Medulla oblongata (tissue), 1 donor: ENCODE measurements around the gene TRAPPC10.
A peak's percentile ranks its signal among the peaks of the same experiment; 100 is the strongest.

ENCODE experiments used
- DNase-seq: peaks from one replicate; pipeline ENCODE4 v3.0.0-alpha.2; 2015; ENCODE audit errors: extremely low spot score

TRAPPC10 gene

DNA sequence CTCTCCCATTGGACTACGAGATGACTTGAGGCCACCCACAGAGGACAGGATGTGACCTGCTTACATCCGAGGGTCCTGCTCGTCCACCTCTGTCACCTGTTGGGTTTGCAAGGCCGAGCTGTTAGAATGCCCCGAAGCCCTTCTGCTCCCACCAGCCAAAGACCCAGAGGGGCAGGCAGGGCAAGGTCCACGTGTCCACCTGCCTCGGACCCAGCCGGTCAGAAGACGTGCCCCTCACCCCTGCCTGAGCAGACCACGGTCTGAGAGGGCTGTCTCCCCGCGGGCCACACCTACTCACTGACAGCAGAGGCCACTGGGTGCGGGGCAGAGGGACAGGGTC lies 30.3 kb upstream of the TRAPPC10 start:
- DNase-seq, result no peak

DNA sequence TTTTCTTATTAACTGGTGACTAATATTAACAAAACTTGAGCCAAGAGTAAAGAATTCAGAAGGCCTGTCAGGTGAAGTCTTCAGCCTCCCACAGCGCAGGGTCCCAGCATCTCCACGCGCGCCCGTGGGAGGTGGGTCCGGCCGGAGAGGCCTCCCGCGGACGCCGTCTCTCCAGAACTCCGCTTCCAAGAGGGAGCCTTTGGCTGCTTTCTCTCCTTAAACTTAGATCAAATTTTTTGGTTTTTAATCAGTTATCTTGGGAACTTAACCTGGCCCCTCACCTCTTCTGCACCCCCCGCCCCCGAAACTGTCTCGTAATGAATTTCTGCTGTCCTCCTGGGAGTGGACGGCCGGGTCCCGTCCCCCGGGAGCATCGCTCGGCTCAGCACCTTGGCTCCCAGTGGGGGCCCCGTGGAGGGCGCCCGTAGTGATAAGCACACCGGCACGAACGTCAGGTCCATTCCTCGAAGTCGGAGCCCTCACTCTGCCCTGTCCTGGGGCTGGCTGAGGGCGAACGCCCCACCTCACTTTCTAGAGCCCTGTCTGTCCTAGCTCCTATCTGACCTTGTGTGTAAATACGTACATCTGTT lies 29.5 kb upstream of the TRAPPC10 start:
- DNase-seq, result no peak

DNA sequence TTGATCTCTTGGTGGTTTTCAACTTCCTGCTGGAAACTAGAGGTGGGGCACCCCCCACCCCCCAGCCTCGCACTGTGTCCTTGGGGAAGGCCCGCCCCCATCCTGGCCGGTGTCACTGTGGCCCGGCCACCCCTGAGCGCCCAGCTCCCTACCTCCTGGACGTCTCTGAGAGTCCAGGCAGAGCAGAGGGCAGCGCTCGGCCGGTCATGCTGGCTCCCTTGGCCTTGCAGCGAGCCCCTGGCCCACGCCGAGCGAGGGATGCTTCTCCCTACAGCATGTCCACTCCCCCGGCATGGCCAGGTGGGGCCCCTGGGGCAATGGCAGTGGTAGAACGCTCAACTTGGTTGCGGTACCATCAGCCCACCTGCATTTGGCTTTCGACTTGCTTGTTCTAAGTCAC lies 28.7 kb upstream of the TRAPPC10 start:
- DNase-seq, result no peak

DNA sequence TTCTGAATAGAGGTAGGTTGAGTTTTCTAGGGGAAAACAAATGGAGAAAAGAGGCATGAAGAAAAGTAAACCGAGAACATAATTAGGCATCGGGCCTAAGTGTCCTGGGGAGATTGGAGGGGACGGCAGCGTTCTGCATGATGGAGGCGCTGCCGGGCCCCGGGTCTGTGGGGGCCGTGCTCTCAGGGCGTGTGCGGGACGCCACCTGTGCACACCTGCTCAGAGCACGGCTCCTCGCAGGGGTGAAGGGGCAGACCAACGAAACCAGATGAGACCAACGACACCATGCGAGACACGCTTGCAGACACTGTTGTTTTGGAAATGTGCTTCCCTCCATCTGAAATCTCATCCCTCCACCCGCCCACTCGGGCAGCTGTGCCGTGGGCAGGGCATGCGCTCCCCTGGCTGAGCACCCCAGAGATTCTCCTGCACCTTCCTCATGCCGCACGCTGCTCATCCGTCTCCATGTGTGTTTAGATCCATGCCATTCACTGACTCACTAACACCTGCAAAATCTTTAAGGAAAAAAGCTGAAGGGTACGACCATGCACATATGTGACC lies 28.2 kb upstream of the TRAPPC10 start:
- DNase-seq, result no peak

DNA sequence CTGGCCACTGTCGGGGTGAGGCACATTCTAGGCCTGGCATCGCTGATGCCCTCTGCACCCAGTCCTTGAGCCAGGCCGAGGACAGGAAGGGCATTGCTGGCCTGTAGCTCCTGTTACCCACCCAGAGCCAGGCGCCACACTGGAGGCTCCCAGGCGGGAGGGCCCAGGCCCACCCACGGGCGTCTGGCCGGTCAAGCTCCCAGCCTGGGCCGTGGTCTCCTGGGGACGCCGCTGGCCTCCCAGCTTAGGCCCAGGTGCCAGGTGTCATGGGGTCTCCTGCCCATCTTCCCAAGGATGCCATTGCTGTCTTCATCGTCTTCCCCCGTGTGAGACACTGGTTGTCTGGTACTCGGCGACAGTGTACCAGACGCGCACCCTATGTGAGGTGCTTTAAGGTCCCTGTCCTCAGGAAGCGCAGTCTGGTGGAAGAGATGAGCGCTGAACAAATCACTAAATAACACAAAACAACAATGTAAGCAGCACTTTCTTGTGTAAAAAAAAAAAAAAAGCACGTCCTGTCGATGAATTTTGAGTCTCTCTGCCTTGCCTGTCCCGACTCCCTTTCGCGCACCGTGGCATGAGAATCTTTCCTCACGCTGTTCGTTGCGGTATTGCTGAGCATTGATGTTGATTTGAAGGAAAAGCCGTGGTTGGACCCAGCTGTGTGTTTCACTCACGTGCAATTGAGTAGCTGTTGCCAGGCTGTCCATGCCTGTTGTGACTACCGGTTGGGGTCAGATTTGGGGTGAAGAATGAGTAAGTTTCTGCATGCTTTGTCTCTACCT lies 27.0 kb upstream of the TRAPPC10 start:
- DNase-seq, result no peak

DNA sequence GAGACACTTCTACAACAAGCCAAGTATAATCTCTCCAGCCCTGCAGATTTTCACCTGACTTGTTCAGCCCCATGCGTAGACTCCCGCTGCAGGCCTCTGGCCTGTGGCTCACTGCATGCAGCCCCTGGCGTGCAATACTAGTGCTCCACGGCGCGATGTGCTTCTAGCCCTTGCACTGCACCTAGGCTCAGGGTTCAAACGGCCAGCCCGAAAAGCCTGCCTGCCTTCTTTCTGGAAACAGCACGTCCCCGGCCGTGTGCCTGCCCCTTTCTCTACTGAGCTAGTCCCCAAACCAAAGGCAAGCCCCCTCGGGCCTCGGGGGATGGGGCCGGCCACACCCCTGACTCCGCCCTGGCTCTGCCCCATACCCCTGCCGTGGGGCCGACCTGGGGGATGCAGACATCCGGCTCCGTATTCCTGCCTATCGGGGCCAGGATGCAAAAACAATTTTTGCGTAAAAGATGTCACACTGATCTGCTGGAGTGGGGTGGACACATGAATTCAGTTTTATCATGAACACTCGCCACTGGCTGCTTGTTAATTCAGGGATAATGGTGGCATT lies 26.3 kb upstream of the TRAPPC10 start:
- no peak for DNase-seq

DNA sequence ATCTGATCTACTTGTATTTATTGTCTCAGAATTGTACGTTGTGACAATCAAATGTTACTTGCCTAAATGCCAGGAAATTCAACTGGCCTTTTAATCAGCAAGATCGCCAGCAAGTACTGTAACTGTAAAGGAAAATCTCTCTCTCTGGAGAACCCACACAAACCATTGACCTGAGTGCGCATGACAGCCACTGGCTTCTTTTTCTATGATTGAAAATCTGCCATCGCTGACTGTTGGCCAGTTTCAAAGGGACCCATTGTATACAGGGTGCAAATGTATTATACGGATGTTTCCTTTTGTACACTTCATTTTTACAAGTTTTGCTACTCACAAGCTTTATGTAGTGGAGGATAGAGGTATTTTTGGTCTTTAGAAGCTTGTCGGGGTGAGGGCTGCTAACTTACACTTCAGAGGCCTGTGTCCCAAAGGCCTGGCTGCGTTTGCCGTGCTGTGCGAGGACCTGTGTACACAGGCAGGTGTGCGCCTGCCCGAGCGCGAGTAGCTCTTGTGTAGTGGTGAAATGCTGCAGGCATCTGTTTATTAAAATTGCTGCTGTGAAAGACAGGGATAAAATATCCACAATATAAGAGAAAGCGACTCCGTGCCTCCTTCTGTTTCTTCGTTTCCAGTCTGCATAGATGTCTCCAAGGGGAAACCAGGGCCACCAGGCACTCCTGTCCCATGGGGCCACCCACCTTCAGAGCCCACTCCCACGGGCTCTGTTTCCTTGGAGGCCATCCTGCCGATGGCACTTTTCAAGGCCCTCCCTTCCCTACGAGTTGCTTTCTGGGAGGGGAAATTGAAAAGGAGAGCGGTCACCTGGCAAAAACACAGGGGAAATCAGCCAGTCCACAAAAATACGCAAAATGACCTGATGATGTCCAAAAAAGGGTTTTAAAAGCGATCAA lies 25.3 kb upstream of the TRAPPC10 start:
- peak; percentile 75 for DNase-seq

DNA sequence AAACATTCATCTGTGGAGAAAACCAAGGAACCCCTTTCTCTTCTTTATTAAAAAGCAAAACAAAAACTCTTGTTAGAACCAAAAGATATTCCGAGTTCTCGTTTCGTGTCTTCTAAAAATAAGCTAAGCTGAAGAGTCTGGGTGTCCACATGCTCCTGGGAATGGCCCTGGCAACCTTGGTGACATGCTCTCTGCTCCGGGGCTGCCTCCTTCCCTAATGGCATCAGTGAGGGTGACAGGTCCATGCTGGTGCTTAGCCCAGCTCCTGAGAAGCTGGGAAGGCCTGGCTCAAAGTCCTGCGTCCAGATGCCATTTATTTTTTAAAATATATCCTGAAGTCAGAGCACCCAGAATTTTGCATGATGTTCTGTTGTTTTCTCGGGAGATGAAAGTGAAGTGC lies 24.6 kb upstream of the TRAPPC10 start:
- peak; percentile 46 for DNase-seq

DNA sequence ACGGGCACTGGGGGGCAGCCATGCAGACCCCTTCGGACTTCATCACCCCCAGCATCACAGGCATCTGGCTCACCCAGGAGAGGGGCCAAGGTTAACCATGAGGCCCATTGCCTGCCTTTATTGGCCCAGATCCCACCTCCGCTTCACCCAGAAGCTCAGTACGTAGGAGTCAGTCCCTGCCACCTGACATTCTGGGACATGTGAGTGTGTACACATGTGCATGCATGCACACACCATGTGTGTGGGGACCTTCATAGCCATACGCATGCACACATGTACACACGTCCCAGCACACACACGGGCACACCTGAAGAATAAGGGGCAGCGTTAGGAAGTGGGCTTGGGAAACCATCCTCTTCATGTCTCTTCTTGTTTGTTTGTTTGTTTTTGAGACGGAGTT lies 24.1 kb upstream of the TRAPPC10 start:
- DNase-seq, result no peak

DNA sequence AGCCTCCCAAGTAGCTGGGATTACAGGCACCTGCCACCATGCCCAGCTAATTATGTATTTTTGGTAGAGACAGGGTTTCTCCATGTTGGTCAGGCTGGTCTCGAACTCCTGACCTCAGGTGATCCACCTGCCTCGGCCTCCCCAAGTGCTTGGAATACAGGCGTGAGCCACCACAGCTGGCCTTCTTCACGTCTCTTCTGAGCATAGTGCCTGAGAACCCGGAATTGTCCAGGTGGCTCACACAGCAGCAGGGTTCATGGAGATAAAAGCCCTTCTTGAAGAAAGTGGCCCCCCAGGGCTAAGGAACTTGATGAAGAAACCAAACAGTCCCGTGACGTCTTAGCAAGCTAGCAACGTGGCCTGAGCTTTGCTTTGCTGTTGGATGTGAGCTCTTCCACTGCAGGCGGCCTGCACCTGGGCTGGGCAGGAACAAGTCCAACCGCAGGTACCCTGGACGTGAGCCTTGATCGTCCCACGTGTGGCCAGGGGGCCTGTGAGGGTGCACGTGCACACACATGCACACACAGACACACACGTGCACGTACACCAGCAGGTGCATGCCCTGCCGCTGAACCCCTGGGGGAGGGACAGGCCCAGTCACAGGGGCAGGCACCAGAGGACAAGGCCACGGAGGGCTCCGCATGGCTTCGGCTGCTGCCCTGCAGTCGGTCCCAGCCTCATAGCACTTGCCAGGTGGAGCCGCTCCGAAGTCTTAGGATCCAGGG lies 23.4 kb upstream of the TRAPPC10 start:
- no peak for DNase-seq

DNA sequence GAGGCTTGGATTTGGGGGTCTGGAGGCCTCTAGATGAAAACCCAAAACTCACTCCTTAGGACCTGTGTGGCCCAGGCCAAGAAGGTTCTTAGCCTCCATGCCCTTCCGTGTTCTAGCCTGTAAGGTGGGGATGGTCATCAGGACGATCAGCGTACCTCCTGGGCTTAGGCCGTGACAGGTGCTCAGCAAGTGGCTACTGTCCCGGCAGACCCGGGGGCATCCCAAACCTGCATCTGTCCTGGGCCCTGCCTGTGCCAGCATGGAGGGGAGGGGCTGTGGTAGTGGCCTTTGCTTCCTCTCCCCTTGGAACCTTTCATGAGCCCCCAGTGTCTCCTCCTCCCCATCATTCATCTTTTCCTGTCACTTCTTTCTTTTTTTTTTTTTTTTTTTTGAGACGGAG lies 22.7 kb upstream of the TRAPPC10 start:
- no peak for DNase-seq

DNA sequence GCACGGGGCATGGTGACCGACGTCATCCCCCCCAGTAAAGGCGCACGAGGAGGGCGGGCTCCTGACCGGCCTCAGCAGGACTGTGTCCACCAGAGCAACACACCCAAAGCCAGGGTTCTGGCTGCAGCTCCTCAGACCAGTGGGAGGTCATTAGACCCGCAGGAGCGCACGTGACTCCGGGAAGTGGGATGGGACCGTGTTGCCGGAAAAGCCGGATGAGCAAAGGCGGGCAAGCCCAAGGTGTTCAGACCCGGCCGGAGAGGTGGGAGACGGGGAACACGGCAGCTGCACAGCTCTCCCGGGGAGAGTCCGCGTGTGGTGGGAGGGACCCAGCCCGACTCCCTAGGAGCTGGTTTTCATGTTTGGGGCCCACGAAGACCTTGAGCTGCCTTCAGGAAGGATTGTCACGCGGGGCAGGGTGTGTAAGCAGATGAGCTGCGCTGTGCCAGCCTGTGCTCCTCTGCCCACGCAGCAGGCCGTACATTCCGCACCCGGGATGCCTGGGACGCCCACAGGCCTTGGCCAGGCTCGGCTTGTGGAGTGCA lies 20.6 kb upstream of the TRAPPC10 start:
- DNase-seq, result no peak

DNA sequence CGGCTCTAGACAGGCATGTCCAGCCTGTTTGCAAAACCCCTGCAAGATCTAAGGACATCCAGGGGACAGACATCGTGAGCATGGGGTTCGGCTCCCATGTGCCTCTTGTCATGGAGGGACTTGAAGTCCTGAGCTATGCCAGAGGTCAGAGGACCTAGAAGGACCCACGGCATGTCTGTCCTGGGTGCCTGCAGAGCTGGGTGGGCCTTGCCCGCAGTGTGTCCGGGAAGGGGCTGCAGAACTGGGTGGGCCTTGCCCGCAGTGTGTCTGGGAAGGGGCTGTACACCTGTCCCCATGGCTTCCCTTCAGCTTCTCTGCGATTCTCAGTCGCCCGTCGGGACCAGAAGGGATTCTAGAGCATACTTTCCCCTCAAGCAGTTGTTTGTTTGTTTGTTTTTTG lies 20.0 kb upstream of the TRAPPC10 start:
- DNase-seq, result no peak

DNA sequence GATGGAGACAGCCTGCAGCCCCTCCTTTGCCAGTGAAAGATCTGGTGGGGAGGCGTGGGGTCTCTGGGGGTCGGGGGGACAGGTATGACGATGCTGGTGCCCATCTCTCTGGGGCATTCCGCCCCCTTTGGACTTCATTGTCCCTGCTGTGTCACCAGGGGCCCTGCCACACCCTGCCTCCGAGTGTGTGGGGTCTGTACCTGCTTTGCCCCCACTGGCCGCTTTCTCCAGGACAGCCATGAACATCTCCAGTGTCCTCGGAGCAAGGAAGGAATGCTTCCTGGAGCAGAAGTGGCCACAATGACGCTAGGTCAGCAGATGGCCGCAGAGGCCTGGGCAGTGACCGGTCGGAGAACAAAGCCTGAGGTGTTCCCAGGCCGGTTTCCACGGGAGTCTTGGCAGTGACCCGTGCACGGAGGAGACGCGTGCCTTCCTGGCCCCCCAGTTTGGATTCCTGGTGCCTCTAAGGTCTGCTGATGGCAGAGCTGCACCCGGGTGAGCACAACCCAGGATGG lies 18.6 kb upstream of the TRAPPC10 start:
- no peak for DNase-seq

DNA sequence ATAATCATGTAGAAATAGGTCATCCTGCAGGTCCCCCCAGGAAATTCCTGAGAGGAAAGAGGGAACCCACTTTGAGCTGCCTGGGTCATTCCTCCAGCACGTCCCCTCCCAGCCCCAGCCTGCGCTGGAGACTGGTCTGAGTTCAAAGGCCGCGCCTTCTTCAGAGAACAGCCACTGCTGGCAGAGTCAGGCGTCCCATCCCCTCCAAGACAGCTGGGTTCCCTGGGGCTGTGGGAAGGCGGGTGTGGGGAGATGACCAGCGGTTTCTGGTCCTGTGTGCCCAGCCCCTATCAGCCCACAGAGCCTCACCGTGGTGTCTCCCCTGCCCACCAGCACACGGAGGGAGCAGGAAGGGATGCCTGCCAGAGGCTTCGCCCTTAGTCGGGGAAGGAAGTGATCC lies 18.0 kb upstream of the TRAPPC10 start:
- DNase-seq, result no peak

DNA sequence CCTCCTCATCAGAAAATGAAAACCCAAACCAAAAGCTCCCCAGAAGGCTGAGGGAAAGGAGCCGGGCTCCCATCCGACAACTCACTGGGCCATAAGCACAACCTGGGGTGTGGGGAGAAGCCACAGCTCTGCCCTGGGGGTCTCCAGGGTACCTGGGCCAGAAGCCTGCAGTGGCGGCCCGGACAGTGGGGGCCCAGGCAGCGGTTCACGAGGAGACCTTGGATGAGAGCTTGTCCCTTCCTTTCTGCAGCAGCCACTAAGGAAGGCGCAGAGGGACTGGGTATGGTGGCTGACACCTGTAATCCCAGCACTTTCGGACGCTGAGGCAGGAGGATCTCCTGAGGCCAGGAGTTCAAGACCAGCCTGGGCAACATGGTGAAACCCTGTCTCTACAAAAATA lies 17.5 kb upstream of the TRAPPC10 start:
- no peak for DNase-seq

DNA sequence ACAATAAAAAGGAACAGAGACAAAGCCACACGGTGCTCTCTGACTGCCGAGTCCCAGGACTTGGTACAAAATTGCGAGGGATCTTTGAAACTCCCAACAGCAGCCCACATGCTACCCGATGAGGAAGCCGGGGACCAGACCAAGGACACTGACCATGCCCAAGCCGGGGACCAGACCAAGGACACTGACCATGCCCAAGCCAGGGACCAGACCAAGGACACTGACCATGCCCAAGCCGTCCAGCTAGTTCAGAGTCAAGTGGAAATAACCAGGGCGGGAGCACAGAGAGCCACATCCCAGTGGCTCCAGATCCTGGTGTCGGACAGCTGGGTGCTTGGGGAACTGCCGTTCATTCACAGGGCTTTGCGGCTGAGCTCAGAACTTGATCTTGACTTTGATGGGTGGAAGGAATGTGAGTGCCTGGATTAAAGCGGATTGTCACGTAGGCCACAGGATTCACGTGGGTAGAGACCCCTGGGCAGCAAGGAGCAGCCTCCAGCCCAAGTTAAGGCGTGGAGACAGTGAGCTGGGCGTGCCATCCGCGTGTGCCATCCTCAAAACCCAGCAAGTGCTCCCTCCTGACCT lies 16.5 kb upstream of the TRAPPC10 start:
- no peak for DNase-seq

DNA sequence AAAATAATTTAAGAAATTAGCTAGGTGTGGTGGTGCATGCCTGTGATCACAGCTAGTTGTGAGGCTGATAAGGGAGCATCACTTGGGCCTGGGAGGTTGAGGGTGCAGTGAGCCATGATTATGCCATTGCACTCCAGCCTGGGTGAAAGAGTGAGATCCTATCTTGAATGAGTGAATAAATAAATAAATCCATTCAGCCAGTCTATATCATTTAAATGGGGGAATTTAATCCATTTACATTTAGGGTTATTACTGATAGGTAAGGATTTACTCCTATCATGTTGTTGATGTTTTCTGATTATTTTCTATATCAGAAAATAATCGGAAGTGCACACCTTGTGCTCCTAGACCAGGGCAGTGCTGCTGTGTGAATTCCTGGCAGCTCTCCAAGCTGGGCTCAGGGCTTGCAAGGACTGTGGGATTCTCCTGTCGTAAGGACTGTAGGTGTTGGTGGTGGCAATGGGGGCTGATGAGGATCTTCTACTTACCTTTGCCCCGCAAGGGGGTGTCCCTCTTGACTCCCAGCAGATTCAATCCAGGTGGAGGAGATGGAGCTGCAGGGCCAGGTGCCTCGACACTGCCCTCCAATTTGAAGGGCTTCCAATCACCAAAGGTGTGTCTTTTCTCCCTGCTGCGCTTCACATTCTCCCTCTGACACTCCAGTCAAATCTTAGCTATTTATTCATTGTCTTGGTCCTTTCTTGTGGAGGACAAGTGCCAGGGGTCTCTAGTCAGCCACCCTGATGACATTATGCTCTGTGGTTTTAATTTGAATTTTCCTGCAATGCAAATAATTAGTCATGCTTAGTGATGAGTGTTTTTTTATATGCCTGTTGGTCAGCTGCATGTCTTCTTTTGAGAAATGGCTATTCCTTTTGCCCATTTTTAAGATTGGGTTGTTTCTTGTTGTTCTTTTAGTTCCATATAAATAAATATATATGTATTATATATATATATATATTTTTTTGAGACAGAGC lies 14.1 kb upstream of the TRAPPC10 start:
- DNase-seq, result no peak

DNA sequence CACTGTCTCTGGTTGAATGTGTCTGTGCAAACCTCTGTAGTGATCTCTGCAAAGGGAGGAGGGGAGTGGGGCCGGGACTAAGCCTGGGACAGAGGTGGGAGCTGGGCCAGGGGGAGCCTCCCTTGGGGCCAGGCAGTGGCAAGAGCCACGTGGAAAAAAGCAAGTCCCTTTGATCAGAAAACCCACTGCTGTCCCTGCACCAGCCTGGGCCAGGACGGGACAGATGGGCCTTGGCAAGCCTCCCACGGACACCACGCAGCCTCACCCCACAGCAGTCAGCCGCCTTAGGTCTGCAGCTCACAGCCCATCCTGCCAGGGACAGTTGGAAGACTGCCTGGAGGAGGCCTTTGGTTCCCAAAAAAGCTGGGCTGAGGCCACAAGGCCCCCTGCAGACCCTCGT lies 11.7 kb upstream of the TRAPPC10 start:
- peak; percentile 85 for DNase-seq
